ENCODE data around the gene SIAH3.

Gene SIAH3

DNA sequence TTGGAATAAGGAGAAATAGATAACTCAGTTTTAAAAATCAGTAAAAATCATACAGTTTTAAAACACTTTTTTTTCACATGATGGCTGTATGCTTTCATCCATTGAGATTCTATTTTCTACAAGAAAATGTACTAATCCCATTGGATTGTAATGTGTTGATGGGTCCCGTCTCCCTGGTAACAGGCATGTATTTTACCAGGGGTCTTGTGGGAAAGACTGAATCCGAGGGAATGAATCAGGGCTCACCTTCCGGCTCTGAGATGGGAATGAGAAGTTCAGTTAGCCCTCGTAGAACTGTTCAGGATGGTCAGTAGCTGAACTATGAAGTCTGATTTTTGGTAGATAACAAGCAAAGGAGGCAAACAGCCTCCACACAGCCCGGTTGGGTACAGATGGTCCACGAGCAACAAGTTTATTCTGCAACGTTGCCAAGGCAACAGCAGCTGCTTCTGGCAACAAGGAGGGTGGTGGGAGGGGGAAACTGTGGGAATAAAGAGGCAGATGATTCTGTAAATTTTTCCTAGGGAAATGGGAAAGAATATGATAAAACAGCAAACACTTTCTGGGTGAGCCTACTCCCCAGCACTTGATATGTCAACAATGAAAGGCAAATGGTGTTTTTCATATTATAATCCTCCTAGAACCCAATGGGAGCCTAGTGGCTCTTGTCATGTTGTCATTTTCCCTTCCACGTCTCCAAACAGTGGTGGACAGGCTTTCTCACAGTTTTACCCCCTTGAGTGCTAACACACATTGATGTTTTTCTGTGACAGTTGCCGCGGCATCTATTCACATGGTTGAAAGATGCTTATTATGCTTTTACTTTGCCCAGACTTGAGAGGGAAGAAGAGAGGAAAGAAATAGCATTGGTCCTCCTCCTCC, 12.4 kb upstream of the SIAH3 start:
- no peak for DNase-seq (ENCODE audit: low read depth, low spot score)

DNA sequence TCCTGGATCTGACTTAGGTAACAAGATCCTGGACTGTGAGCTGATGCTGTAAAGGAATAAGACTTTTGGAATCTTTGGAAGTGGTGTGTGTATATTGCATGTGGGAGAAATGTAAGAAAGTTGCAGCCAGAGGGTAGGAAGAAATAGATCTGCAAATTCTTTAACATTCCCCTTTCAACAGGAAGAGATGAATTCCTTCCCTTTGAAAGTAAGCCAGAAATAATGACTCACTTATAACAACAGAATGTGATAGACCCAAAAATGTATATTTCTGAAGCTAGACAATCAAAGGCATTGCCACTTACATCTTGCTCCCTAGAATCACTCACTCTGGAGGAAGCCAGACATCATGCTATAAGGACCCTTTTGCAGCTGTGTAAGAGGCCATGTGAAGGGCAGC, 9.8 kb upstream of the SIAH3 start:
- no peak for DNase-seq (ENCODE audit: low read depth, low spot score)

DNA sequence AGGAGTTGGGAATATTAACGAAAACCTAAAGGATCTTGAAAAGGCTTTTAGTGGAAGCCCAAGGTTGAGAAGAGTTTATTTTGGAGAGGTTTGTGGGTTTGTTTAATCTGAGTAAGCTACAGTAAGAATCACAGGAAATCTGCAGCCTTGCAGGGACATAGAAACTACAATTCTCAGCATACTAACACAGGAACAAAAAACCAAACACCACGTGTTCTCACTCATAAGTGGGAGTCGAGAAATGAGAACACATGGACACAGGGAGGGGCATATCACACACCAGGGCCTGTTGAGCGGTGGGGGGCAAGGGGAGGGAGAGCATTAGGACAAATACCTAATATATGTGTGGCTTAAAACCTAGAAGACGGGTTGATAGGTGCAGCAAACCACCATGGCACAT, 8.7 kb upstream of the SIAH3 start:
- no peak for DNase-seq (ENCODE audit: low read depth, low spot score)

DNA sequence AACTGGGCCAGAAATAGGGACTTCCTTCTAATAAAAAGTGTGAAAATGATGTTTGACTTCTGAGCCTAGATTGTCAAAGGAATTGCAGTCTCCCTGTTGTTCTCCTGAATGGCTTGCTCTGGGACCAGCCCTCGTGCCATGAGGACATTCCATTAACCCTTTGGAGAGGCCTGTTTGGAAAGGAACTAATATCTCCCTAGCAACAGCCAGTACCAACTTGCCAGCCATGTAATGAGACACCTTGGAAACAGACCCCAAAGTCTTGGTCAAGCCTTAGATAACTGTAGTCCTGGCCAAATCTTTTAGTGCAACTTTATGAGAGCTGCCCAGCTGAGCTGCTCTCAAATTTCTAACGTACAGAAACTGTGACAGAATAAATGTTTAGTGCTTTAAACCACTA, 8.2 kb upstream of the SIAH3 start:
- DNase-seq (ENCODE audit: low read depth, low spot score) = no peak

DNA sequence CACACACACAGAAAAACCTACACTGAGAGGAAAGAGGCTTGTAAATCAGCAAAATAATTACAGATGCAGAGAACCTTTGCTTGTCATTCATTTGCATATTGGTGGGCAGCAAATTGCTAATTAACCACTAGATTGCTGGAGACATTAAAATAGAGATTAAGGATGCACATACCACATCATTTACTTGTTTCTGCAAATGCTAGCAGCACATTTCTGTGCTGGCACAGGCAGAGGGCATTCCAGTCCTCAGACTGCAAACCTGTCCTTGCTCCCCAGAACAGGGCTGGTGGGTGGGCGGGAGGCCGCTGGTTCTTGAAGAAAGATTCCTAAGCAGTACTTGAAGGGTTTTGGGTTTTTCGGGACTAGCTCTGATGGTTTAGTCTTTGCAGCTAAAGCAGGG, 941 bp upstream of the SIAH3 start:
- DNase-seq (ENCODE audit: low read depth, low spot score) = no peak

DNA sequence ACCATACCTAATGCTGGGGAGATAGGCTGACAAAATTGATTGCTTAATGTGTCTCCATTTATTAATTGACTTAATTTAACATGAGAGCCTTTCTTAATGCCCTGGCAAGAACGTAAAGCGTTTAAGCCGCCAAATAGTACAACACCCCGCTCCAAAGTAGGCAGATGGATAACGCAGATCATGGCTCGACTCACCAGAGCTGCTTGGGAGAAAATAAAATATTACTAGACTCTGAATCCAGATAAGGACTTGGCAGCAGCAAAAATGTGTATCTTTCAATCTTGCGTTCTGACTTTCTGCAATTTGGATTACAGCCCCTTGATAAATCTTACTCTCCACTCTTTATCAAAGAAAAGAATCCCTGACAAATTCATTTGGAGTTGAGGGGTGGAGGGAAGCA, 403 bp upstream of the SIAH3 start:
- DNase-seq (ENCODE audit: low read depth, low spot score) = no peak

DNA sequence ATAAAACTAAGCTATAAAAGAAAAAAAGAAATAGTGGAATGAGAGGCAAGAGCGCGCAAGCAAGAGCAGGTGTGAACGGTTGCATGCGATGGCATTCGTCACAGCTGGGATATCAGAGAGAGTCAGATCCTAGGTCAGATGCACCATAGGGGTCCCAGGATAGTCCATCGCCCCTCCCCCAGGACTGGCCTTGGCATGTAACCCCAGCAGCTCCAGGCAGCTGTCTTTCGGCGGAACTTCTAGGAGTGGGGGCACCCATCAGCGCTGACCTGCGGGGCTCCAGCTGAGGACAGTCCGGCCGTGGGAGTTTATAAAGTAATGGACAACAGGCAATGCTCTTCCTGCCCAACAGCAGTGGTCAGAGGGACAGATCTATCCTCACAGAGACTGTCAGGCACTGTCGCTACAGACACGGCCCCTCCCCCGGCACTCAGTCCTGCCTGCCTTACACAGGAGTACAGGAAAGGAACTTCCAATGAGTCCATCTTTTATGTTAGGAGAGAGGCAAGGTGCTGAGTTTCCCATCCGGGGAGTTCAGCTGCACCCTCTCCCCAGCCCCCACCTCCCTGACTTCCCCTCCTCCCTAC, 1.4 kb downstream of the SIAH3 start:
- no peak for DNase-seq (ENCODE audit: low read depth, low spot score)

DNA sequence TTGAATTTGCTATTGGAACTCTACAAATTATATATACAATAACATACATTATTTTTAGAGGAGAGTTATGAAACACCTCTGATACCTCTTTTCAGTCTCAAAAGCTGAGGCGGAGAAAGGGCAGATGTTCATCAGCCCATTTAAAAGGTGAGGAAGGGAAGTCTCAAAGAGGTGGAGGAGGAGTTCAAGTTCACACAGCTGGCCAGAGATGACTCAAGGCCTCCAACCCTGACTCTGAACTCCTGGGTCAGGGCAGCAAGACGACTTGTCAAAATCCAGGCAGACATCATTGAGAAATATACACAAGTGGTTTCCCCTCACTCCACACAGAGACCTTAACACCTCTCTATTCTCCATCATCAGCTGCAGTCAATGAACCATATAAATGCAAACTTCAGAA, 2.1 kb downstream of the SIAH3 start:
- no peak for DNase-seq (ENCODE audit: low read depth, low spot score)

DNA sequence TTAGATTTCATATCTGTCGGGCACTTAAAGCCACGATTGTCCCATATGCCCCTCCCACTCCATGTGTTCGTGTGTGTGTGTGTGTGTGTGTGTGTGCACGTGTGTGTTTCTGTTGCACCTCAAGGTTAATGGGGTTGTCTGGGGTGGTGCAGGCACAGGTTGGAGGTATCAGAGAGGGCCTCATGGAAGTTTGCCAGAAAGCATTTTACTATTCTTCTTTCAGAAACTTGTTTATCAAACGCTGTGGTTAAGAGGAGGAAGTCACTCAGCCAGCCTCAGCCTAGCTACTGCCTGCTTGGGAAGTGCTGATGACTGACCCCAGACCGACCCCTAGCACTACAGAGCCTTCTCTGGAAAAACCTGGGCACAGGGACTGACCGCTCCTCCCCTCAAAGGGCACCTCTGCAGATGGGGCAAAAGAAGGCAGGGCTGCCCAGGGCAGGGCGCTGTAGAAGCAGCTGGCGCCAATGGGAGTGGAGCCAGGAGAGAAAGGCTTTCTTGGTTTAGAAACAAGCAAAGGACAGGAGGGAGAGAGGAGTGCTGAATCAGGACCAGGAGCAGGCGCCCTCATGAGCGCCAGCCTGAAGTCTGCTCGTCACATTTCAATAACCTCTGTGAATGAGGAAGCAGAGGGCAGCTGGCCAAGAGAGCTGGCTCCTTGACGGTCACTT, 3.9 kb downstream of the SIAH3 start:
- DNase-seq (ENCODE audit: low read depth, low spot score) = no peak

DNA sequence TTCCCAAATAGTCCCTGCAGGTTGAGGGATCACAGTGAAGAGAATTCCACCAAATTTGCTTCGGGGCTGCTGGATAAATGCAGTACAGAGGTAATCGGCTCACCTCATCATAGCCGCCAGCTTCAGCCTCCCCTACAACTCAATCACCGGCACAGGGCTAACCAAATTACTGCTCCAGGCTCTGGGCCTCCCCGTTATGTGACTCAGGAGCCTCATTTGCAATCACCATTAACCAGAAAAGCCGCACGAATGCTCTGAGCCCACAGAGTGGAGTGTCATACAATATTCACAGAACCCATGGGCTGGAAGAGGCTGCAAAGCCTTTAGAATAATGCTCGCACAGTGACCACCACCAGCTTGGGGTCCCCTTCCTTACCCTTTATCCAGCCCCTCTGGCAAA, 4.9 kb downstream of the SIAH3 start:
- DNase-seq (ENCODE audit: low read depth, low spot score) = no peak

DNA sequence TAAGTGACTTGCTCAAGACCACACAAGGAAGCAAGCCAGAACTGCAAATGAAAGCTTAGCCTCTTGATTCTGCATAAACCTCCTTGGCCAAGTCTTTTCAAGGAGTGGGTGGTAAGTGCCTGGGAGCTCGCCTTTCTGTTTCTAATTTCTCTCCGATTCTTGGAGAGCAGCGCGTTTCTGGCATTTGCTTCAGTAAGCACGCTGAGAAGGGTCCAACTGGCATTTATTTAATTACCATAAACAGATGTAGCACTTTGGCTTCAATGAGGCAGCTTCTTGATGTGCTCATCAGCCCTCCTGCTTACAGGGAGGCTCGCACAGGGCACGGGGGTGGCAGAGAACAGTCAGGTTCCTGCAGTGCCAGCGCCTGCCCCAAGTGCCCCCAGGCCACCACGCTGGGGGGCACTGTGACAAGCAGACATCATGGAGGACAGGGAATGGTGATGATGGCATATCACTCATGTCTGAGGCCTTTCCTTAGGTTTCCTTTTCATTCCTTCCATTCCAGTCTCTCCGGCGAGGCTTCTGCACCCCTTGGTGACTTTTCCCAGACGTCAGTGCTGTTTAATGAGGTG, 13.3 kb downstream of the SIAH3 start:
- no peak for DNase-seq (ENCODE audit: low read depth, low spot score)

DNA sequence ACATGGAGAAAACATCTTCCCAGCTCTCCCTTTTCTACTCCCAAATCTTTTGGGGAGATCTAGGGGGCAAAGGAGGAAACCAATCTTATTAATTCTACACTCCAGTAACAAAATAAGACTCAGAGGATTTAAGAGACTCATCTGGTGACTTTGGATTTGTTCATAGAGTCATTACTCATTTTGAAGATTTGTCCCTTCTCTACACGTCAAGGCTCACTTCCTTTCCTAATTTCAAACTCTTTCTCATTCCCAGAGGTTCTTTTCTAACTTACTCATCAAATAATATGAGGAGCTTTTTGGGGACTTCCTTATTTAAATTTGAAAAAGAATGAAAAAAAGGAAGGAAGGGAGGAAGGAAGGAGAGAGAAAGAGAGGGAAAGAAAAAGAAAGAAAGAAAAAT, 14.4 kb downstream of the SIAH3 start:
- no peak for DNase-seq (ENCODE audit: low read depth, low spot score)

DNA sequence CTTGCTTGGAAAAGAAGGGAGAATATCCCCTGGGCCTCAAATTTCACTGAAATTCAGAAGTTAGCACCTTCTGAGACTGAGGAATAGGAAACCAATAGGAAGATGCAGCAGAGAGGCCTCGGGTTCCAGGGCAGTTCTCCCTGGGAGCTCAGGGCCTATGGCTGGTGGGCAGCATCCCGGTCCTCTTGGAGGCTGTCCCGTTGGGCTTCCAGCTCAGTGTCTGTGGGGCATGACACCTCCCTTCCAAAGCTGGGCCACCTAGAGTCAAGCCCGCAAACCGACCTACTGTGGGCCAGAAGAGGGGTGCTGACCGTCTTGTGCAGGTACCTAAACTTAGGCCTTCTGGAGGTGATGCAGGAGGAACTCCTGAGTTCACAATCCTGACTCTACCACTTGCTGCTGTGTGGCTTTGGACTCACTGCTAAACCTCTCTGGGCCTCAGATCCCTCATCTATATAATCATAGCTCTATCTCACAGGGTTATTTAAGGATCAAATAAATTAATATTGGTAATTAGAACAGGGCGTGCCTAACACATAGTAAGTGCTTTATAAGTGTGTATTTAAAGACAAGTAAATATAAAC, 17.1 kb downstream of the SIAH3 start:
- DNase-seq (ENCODE audit: low read depth, low spot score) = no peak

DNA sequence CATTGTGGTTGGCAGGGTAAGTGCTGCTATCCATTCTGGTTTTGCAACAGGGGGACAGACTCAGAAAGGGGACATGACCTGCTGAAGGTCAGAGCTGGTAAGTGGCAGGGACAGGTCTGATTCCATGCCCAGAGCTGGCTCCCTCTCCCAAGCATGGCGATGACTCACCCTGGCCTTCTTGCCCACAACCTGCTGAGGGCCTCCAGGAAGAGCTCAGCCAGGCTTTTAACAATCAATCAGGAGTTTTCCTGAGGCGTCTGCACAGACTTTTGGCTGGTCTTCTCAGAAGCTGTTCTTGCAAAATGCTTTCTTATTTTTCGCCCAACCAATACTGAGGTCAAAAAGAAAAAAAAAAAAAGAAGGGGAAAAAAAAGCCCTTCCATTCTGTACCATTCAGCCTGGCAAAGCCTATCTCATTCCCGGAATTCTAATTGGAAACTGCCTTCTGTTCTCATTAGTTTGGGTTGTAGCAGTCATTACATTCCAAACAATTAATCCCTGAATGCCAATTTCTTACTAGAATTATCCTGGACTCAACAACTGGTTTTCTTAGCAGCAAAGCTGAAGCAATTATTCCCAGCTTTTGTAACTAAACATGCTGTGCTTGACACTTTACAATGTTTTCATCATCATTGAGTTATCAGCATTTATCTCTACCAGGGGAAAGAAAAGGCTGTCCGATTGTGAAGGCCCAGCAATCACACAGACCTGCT, 17.7 kb downstream of the SIAH3 start:
- no peak for DNase-seq (ENCODE audit: low read depth, low spot score)

DNA sequence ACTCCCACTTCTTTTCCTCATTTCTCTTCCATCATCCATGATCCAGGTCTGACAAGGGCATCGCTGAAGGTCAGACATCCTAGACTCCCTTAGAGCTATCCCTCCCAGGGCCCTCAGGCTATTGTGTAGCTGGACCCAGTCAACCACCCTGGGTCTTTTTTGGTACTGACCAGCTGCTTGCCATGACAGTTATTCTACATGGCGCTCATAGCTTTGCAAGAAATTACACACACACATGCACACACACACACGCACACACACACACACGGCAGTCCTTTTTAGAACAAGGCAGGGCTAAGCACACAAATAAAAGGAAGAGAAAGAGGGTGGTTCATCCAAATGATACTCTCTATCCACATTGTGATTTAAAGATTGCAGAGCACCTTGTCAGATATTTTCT, 18.3 kb downstream of the SIAH3 start:
- DNase-seq (ENCODE audit: low read depth, low spot score) = no peak

DNA sequence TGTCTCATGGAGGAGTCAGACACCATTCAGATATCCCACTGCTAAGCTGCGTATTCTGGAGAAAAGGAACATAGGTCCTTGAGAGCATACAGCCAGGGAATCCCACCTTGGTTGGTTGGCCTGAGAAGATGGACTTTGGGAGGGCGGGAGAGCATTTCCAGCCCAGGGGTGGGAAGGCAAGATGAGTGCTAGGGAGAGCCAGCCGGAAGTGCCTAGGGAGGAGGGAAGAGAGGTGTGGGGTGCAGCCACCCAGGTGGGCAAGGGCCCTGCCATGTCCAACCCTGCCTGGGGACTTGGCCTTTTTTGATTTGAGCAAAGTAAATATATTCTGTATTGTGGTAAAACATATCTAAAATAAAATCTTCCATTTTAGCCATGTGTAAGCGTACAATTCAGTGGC, 19.7 kb downstream of the SIAH3 start:
- DNase-seq (ENCODE audit: low read depth, low spot score) = no peak

DNA sequence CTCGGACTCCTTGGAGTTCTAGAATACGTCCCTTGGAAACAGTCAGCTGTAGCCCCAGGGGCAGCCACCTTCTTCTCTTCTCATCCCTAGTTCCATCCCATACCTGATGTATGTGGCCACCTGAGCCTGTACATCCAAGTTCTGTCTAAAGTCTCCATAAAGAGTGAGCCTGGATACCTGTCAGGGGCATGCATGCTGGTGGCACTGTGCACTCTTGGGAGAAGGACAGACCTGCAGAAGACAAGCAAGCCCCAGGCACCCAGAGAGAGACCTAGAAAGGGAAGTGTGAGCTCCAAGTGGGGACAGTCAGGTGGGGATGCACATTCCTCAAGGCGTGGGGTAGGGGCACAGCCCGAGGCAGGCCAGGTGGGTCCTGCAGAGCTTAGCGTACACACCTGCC, 21.4 kb downstream of the SIAH3 start:
- no peak for DNase-seq (ENCODE audit: low read depth, low spot score)

DNA sequence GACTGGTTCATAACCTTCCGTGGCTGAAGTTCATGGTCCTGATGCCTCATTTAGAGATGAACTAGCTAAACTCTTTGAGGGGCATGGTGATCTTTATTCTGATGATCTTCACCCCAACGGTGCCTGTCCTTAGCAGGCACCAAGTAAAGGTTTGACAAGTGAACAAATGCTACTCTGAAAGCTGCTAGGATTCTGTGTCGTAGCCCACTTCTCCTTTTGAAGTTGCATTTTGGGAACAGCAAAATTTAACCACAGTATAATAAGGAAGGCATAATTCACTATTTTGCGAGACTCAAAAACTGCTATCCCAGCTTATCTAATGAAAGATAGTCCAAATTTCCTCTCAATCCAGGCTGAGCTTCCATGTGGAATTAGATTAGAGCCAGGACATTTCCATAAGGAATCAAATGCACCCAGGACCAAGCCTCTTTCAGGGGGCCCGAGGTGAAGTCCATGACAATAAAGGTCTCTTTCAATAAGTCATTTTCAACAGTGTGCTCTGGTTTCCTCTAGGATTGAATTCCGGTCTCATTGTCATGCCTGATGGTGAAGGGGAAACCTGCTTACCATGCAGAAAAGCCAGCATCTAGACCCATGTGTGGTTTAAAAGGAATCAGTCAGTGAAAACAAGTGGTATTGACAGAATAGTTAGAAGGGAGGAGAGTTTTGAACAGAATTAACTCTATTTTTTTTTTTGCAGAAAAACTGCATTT, 23.1 kb downstream of the SIAH3 start:
- DNase-seq (ENCODE audit: low read depth, low spot score) = no peak

DNA sequence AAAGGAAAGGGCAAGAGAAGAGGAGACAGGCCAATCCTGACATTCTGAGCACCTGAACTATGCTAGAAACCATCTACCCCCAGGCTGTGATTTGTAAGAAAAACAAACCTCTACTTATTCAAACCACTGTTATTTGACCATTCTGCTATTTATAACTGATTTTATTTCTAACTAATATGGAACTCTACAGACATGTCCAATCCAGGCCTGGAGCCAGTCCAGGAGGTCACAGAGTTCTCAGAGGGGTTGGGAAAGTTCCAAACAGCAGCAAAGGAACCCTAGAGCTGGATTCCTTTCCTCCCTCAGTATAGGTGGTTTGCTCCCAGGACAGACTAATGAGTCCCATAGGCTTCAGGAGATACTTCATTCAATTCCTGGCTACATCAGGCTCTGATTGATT, 24.2 kb downstream of the SIAH3 start:
- DNase-seq (ENCODE audit: low read depth, low spot score) = no peak

DNA sequence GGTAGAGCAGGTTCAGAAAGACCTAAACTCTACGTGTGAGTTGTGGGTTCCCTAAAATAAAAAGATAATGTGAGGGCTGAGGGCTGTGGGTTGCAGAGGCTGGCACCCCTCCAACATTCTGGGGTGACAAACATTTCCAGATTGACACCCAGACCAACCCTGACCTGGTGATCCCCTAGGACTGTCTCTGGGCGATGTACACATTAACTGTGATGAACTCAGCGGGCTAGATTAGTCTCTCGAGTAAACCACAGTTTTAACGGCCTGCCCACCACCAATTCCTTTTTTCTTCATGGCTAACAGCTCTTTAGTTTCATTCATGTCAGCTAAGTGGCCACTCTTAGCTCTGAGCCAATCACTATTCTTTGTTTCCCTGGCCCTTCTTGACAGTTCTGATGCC, 24.8 kb downstream of the SIAH3 start:
- DNase-seq (ENCODE audit: low read depth, low spot score) = no peak

DNA sequence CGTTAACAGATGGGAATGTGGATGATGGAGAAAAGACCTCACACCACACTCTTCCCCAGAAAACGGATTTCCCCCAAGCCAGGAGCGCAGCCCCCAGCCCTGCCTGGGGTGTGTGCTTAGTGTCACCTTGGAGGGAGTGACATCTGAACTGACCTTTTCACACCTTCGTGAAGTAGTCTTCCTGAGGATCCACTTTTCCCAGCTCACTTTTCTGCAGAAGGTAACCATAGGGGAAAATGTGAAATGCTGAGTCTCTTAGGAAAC, 26.2 kb downstream of the SIAH3 start:
- DNase-seq (ENCODE audit: low read depth, low spot score) = no peak

All from brain pericyte (primary cell).